HG03060 (cell line): ENCODE measurements around the gene L3MBTL4.
"Not testable (repeated sequence)": the region's sequence is repeated elsewhere in the genome, so short reads cannot be mapped to it uniquely, and the experiment has no call there.

Experiments
- ATAC-seq: cut with Tn5 transposase; IDR thresholded peaks from one replicate; pipeline ENCODE4 v1.9.1; 2021; ENCODE audit warnings: low read depth, moderate number of reproducible peaks; ENCODE audit not compliant: unreplicated experiment

Gene L3MBTL4

DNA sequence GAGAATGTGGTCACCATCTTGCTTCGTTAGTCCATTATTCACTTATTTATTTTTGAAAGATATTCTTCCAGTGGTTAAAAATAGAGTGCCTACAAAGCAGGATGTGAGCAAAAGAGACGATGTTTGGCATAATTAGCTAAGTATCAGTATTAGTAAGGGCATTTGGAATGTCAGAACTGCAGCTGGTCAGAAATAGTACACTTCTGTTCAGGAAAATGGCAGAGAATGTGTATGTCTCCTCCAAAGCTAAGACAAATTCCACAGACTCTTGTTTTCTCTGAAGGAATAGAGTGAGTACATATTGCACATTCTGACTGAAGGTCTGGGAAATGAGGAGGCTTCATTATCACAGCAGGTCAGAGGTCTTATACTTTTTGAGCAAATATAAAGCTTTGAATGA lies 209.0 kb downstream of the L3MBTL4 start:
- no peak for ATAC-seq

DNA sequence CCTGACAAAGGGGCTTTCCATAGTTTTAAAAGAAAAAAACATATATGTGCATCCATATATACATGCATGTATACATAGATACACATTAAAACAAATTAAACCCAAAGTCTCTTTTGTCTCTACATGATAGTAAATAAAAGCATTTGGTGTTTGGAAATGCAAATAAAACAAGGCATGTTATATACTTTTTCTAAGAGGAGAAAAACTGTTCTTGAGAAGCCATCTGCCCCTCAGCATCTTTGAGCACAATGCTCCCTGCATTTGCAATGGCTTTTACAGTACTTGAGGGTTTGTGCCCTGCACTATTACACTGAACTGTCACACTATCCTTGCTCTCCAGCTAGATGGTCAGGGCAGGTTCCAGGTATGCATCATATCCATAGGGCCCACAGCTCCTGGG lies 210.2 kb downstream of the L3MBTL4 start:
- no peak for ATAC-seq

DNA sequence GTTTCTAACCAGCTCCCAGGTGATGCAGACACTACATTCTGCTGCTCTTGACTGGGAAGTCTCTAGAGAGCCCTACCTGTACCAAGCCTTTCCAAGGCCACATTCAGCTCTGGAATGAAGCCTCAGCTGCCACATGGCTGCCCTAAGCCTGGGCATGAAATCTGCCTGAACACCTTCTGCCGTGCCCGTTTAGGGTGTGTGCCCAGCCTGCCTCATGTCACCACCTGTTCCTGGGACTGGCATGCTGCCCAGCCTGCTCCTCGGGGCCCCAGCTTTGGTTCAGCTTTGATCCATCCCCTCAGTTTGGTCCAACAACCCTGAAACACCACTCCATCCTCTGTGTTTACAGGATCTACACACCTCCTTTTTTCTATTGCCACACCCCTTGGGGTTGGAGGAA lies 210.9 kb downstream of the L3MBTL4 start:
- no peak for ATAC-seq

DNA sequence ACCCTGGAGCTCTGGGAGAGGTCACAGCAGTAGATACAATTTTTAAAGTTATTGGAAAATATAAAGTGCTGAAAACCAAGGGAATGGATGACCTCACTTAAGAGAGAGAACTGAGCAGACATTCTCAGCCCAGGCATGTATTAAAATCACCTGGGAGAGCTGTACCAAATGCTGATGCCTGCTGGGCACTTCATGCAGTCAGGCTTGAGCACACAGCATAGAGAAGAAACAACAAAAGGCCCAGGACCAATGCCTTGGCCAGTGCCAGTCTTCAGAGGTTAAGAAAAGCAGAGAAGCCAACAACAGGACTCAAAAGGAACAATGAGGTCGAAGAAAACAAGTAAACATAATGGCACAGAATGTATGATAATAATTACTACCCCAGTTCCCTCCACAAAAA lies 211.8 kb downstream of the L3MBTL4 start:
- ATAC-seq = no peak

DNA sequence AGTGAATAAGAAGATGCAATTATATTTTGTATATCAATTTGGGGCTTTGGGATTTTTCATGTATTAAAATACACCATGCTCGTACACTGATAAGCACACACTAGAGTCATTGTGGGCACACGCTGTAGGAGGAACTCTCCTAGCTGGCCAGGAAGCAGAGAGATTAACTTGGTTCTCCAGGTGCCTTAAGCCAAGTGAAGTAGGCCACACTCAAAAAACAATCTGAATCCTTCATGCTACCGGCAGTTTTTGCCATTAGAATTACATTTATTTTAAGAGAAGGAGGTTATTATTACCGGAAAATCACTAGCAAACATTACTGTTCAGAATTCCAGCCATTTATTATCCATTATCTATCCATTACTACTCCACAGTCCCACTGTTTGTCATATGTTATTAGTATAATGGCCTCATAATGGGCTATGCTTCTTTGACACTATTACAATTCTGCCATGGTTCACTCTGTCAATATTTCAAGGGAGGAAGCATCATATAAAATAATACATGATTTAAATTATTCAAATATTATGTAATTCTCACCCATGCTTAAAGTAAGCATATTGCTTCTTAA lies 214.4 kb downstream of the L3MBTL4 start:
- ATAC-seq = no peak

DNA sequence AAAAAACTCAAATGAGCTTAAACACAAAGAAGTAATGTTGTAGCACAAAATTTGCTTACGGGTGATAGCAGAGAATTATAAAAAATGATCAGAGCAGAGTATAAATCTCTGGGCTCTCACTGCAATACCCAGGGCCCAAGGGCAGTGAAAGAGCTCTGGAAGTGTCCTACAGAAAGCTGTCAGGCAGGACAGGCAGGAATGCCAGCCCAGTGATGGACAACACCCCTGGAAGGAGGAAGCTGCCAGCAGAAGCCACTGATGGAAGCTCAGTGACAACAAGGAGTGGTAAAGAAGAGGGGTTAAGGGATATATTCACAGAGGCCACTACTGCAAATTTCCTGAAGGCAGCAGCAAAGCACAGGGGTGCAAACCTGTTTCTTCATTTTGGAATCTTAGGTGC lies 214.9 kb downstream of the L3MBTL4 start:
- no peak for ATAC-seq

DNA sequence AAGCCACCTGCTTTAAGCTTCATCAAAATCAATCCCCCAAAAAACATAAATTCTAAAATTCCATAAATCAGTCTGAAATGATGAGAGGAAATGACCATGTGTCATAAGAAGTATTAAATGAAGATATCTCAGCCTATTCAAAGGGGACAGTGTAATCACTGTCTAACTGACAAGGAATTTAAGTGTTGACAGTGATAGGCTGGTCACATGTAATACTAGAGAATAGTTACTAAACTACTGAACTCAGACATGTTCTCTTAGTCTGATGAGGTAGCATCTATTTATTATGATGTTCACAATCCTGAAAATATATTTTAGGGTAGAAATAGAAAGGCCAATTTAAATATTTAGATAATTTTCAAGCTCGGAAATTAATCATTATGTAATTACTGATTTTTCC lies 216.1 kb downstream of the L3MBTL4 start:
- no peak for ATAC-seq

DNA sequence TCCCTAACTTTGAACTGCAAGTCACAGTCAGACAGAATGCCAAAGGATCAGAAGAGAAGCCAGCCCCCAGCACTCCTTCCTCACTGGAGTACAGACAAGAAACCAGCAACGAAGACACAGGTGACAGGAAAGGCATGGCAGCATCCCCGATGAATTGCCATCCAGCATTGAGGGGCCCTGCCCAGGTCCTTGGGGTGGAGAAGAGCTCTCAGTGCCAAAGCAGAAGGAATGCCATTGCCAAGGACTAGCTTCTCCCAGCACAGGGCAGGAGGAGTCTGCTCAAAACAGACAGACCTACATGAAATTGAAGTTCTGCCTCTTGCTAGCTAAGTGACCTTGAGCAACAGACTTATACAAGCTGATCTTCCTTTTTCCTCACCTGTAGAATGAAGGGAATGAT lies 220.1 kb downstream of the L3MBTL4 start:
- no peak for ATAC-seq

DNA sequence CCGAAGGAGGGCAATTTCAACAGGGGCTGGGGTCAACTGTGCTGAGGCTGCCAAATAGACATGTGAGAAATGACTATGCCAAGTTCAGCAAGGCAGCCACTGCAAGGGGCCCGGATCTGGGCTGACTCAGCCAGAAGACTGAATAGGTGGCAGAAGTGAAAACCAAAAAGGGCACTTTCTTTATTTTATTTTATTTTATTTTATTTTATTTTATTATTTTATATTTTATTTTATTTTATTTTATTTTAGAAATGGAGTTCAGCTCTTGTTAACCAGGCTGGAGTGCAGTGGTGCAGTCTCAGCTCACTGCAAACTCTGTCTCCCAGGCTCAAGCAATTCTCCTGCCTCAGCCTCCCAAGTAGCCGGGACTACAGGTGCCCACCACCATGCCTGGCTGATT lies 228.9 kb downstream of the L3MBTL4 start:
- ATAC-seq = not testable (repeated sequence)

DNA sequence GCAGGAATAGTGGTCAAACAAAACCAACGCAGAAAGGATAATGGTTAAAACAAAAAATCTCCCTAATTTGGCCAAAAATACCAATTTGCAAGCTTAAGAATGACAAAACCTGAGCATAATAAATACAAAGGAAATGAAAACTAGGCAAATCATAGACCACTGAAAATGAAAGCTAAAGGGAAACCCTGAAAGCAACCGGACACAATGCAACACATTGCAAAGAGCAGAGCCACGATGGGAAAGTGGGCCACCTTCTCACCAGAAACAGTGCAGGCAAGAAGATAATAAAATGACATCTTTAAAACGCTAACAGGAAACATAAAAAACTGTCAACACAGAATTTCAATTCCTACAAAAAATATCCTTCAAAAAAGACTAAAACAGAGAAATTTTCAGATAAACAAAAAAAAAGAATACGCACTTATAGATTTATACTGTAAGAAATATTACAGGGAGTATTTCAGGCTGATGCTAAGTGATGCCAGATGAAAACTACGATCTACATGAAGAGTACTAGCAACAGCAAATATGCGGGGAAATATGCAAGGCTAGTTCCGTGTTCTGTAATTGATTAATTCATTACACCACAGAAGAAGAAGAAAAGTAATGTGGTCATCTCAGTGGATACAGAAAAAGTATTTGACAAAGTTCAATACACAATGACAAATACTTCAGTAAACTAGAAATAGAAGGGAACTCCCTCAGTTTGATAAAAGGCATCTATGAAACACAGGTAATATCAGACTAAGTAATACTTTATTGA lies 239.5 kb downstream of the L3MBTL4 start:
- ATAC-seq = no peak

DNA sequence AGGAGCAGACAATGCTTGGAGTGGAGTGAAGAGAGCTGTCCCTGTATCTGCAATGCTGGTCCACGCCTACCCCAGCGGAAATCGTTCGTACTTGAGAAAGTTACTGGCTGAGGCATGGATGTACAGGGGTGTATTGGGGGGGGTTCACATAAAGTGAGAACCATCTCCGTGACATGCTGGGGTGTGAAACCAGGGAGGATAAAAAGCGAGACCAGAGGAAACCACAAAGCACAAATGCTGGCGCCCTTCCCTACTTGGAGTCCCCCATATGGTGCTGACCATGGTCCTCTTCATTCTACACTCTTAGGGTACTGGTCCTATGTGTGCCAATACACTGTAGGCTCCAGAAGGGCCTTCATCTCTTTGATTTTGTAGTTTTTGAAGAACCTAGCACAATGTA lies 244.1 kb downstream of the L3MBTL4 start:
- no peak for ATAC-seq

DNA sequence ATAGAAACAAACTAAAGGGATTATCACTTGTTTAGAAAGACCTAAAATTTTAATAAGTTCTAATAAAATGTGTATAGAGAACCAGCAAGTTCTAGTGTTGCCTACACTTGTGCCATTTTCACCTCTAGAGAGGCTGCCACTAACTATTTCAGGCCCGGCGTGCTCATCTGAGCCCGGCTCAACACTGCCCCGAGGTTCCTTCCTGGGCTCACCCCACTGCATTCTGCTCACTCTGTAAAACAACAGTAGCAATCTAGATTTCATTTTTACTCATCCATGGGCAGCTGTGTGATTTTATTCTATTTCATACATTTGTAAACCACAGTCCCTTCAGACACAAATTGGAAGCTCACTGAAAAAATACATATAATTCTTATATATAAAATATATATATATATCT lies 253.2 kb downstream of the L3MBTL4 start:
- no peak for ATAC-seq

DNA sequence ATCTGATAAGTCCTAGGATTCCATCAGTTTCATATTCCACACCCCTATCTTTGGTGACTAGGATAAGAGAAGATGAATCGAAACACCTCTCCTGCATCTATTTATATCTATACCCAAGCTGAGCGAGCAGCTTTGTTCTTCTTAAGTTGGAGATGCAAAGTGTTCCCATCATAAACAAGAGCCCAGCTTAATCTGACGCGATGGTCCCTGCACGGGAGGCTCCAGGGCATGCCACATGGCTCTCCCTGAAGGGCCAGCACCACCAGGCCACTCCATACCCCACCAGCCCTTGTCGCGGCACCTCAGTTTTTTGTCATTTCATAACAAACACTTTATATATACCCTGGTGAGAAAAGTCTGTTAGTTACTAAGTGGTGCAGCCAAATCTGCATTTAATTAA lies 255.3 kb downstream of the L3MBTL4 start:
- ATAC-seq = no peak

DNA sequence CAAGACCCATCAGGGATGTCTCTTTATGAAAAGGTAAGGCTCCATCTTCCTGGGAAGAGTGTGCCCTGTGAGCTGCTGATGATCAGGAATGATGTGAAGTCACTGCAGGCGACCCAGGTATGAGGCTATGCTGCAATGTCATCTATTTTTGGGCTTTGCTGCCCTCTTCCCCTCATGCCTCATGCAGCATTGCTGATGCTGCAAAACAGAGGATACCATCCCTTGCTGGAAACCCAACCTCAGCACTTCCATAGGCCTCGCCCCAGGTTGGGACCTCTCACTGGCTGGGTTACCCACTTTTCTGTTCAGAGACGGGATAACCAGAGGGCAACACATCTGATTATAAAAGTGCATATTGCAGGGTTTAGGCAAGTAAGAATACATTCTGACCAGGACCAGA lies 255.8 kb downstream of the L3MBTL4 start:
- ATAC-seq = no peak

DNA sequence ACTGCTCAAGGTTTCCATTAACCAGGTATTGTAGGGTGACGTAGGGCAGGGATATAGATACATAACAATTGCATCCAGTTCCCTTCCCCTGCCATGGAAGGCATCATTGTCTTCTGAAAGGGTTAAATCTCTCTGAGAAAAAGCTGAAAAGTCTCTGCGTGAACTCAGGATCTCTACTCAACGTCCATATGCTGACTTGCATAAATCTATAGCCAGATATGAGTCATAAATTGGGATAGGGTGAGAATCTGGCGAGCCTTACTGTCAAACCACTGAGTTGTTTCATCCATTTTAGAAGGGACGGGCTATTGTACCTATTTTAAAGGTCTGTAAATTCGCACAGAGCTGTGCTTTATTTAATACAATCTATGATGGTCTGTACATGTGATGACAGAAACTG lies 258.3 kb downstream of the L3MBTL4 start:
- ATAC-seq = no peak

DNA sequence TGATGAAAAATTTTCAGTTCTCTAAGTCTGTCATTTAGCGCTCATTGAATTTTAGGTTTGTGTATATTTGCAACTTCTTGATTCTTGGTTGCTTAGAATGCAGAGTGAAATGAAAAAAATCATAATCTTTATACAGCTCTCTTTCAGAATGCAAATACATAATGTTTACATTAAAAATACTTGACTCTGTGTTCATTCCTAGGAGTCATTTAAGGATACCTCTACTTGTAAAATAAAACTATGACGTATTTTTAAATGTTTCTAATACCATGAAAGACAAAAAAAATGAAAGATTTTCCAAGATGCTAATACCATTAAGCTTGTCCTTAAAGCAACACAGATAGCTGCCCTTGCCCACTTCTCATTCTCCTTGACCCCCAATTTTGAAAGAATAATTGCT lies 259.0 kb downstream of the L3MBTL4 start:
- no peak for ATAC-seq

DNA sequence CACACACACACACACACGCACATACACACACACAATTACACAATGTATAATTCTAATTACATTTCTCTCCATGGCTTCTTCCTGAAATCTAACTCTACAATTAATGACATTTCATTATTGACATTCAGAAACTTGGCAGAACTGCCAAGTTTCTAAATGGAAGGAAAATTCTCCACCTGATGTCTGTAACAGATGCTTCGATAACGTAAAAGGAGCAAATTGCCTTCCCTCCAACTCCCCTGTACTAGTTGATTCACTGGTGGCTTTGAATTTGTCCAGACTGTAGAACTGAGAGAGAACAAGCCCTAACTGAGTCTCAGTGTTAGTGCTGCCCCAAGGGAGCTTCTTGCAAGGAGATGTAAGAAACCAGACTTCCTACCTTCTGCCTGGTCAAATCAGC lies 264.3 kb downstream of the L3MBTL4 start:
- ATAC-seq = no peak

DNA sequence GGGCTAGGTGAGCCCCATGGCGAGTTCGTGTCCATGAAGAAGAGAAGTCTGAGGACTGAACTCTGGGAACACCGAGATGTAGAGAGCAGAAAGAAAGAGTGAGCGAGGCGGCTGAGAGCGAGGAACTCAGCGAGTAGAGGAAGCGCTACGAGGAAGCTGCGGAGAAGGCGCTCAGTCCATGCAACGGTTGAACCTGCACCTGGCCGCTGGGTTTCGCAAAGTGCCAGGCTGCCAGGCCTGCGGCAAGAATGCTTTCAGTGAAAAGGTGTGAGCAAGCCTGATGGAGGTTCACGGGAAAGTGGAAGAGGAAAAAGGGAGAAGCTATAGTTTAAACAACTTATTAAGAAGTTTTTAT lies 268.4 kb downstream of the L3MBTL4 start:
- ATAC-seq = no peak

DNA sequence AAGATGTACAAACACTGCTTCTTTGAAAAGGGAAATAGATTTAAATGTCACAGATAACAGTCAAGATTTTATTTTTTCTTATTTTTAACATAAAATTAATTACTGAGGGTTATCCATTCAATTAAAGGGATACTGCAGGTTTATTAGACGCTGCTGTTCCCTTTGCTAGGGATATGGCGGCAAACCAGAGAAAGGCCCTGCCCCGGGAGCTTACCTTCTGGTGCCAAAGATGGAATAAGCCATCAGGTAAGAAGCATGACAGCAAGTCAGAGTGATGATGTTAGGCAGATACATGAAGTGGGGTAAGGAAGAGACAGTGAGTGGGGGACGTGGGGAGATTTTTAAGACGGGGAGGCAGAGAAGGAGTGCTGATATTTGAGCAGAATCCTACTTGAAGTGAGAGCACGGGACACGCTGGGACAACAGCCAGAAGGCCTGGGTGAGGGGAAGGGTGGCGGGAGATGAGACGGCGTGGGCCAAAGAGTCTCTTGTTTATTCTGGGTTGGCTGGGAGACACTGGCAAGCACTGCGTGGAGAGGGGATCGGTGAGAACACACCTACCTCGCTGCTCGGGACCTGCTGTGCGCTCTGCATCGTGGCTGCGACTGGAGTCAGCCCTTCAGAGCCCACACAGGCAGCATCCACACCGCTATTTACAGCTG lies 268.9 kb downstream of the L3MBTL4 start:
- ATAC-seq = no peak

DNA sequence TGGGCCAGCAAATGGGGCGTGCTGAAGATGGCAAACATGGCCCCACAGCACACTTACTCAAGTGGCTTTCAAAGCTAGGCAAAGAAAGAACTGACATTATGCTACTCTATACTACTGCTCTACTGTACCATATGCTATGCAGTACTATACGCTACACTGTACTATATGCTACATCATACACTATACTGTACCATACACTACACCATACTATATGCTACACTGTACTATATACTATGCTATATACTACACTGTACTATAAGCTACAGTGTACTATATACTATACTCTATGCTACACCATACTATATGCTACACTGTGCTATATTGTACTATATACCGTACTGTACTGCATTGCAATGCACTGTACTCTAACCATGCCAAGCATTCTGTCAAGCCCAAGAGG lies 275.7 kb downstream of the L3MBTL4 start:
- ATAC-seq = no peak

DNA sequence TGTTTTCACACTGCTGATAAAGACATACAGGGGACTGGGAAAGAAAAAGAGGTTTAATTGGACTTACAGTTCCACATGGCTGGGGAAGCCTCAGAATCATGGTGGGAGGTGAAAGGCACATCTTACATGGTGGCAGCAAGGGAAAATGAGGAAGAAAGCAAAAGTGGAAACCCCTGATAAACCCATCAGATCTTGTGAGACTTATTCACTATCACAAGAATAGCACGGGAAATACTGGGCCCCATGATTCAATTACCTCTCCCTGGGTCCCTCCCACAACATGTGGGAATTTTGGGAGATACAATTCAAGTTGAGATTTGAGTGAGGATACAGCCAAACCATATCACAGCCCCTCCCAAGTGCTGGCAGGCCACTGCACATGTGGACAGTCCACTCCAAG lies 278.8 kb downstream of the L3MBTL4 start:
- not testable (repeated sequence) for ATAC-seq

DNA sequence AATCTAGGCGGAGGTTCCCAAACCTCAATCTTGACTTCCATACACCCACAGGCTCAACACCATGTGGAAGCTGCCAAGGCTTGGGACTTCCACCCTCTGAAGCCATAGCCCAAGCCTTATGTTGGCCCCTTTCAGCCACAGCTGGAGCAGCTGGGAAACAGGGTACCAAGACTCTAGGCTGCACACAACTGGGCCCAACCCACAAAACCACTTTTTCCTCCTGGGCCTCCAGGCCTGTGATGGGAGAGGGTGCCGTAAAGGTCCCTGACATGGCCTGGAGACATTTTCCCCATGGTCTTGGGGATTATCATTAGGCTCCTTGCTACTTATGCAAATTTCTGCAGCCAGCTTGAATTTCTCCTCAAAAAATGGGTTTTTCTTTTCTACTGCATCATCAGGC lies 279.7 kb downstream of the L3MBTL4 start:
- not testable (repeated sequence) for ATAC-seq
